Ishikawa (cell line): ENCODE measurements around the gene CTTN.
A peak's percentile ranks its signal among the peaks of the same experiment; 100 is the strongest.

Experiments
- CEBPB ChIP-seq: IDR thresholded peaks from 2 replicates; pipeline ENCODE4 v1.6.1; 2012
- CREB1 ChIP-seq: IDR thresholded peaks from 2 replicates; pipeline ENCODE4 v1.6.1; 2012; ENCODE audit warnings: low read depth
- EGR1 ChIP-seq: IDR thresholded peaks from 2 replicates; pipeline ENCODE4 v1.6.1; 2012
- EP300 ChIP-seq: IDR thresholded peaks from 2 replicates; pipeline ENCODE4 v1.6.1; 2012; ENCODE audit warnings: borderline replicate concordance
- FOXM1 ChIP-seq: IDR thresholded peaks from 2 replicates; pipeline ENCODE4 v1.6.1; 2012; ENCODE audit warnings: low read depth, borderline replicate concordance
- MAX ChIP-seq: IDR thresholded peaks from 2 replicates; pipeline ENCODE4 v1.6.1; 2012
- NFIC ChIP-seq: IDR thresholded peaks from 2 replicates; pipeline ENCODE4 v1.6.1; 2012
- RAD21 ChIP-seq: IDR thresholded peaks from 2 replicates; pipeline ENCODE4 v1.6.1; 2012; ENCODE audit warnings: low read depth
- TAF1 ChIP-seq: IDR thresholded peaks from 2 replicates; pipeline ENCODE4 v1.6.1; 2012; ENCODE audit warnings: low read depth, mild to moderate bottlenecking
- TCF12 ChIP-seq: IDR thresholded peaks from 2 replicates; pipeline ENCODE4 v1.6.1; 2012; ENCODE audit warnings: low read depth
- TEAD4 ChIP-seq: IDR thresholded peaks from 2 replicates; pipeline ENCODE4 v1.6.1; 2012
- USF1 ChIP-seq: IDR thresholded peaks from 2 replicates; pipeline ENCODE4 v1.6.1; 2012
- YY1 ChIP-seq: IDR thresholded peaks from 2 replicates; pipeline ENCODE4 v1.6.1; 2012; ENCODE audit warnings: low read depth
- ZBTB7A ChIP-seq: IDR thresholded peaks from 2 replicates; pipeline ENCODE4 v1.6.1; 2012; ENCODE audit warnings: low read depth
- TF ChIP-seq, protein P1 (sequence below): IDR thresholded peaks from 2 replicates; pipeline ENCODE4 v1.6.1; 2012; ENCODE audit warnings: low read depth, mild to moderate bottlenecking

CTTN gene

GRCh38 chr11:70398834-70399680 is 728 bp downstream of the CTTN start:
- TF ChIP-seq ZBTB7A (0 out of 2 replicates have a peak, but pooled peaks have one; percentile 2), TAF1 (no peak)

GRCh38 chr11:70399681-70400112 is 1.4 kb downstream of the CTTN start:
- TF ChIP-seq NFIC = no peak
- TF ChIP-seq CREB1 = no peak
- no peak for TF ChIP-seq RAD21

- TF ChIP-seq RAD21 (no peak), FOXM1 (no peak), YY1 (no peak), EGR1 (no peak)
Measured at GRCh38 chr11:70400643-70401042, 2.3 kb downstream of the CTTN start.

DNA sequence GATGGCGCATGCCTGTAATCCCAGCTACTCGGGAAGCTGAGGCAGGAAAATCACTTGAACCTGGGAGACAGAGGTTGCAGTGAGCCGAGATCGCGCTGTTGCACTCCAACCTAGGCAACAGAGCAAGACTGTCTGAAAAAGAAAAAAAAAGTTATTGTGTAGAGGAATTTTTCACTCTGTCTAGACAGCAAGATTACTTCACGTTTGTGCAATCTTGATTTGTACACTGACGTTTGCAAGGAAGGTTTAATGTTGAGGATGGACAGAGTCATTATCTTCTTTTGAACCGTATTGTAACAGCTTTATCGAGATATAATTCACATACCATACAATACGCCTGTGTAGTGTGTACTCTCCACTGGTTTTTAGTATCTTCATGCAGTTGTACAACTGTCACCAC is 3.7 kb downstream of the CTTN start:
- TF ChIP-seq USF1 = no peak
- TF ChIP-seq EGR1 = no peak
- TF ChIP-seq TAF1 = no peak
- TF ChIP-seq TEAD4 = no peak
- no peak for TF ChIP-seq NFIC
- TF ChIP-seq, protein P1, sequence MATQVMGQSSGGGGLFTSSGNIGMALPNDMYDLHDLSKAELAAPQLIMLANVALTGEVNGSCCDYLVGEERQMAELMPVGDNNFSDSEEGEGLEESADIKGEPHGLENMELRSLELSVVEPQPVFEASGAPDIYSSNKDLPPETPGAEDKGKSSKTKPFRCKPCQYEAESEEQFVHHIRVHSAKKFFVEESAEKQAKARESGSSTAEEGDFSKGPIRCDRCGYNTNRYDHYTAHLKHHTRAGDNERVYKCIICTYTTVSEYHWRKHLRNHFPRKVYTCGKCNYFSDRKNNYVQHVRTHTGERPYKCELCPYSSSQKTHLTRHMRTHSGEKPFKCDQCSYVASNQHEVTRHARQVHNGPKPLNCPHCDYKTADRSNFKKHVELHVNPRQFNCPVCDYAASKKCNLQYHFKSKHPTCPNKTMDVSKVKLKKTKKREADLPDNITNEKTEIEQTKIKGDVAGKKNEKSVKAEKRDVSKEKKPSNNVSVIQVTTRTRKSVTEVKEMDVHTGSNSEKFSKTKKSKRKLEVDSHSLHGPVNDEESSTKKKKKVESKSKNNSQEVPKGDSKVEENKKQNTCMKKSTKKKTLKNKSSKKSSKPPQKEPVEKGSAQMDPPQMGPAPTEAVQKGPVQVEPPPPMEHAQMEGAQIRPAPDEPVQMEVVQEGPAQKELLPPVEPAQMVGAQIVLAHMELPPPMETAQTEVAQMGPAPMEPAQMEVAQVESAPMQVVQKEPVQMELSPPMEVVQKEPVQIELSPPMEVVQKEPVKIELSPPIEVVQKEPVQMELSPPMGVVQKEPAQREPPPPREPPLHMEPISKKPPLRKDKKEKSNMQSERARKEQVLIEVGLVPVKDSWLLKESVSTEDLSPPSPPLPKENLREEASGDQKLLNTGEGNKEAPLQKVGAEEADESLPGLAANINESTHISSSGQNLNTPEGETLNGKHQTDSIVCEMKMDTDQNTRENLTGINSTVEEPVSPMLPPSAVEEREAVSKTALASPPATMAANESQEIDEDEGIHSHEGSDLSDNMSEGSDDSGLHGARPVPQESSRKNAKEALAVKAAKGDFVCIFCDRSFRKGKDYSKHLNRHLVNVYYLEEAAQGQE = no peak
- no peak for TF ChIP-seq MAX
- TF ChIP-seq RAD21 = no peak
- no peak for TF ChIP-seq CREB1
- no peak for TF ChIP-seq TCF12

GRCh38 chr11:70402685-70403084 is 4.4 kb downstream of the CTTN start:
- TF ChIP-seq NFIC = no peak
- no peak for TF ChIP-seq EGR1
- TF ChIP-seq FOXM1 = no peak
- TF ChIP-seq MAX = no peak
- TF ChIP-seq CEBPB = no peak
- TF ChIP-seq ZBTB7A = no peak
- no peak for TF ChIP-seq CREB1
- no peak for TF ChIP-seq TEAD4
- TF ChIP-seq, protein P1 = no peak
- TF ChIP-seq YY1 = no peak
- TF ChIP-seq EP300 = no peak
- TF ChIP-seq USF1 = no peak
- no peak for TF ChIP-seq RAD21
- no peak for TF ChIP-seq TCF12
- TF ChIP-seq TAF1 = no peak

DNA sequence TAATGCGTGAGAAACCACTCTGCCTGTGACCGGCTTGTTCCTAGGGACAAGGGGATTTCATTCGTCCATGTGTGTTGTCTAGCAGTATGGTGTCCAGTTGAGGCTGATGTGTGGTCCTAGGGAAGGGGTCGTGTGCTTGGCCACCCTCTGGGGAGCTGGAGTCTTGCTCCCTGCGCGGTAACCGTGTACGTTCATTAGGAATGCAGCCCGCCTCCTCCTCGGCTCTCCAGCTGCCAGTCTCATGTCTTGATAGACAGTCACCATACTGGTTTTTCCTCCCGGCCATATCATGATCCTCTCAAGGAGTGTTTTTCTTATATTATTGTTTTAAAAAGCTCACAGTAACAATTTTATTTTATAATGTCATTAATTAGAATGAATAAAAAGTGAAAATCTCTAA is 5.9 kb downstream of the CTTN start:
- no peak for TF ChIP-seq ZBTB7A
